ENCODE data around the gene CEACAM4. TPM values are rescaled to one million over a fixed set of nuclear protein-coding genes. Genes with fewer than 3 reads are reported as not detected.
"Not testable (repeated sequence)": the region's sequence is repeated elsewhere in the genome, so short reads cannot be mapped to it uniquely, and the experiment has no call there.

Gene CEACAM4
- 0.46 TPM for total RNA-seq
- long read RNA-seq = 0 reads

DNA sequence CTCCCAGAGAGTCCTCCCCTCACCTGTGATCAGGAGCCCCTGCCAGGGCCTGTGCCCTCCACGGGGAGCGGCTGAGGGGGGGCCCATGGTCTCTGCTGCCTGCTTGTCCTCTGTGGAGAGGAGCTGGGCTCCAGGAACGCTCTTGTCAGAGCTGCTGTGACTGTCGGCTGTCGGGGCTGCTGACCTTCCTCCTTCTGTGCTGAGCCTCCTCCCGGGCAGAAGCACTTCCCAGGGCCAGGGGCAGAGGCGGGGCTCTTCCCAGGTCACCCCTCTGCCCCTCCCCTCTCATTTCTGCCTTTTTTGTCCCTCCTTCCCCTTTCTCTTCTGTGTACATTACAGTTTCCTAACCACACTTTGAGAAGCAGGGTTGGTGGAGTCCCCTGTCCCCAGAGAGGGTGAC is at the start of gene CEACAM4:
TSS of gene CEACAM4 (minus strand) at position 198 of the 400 bp plus-strand sequence. CDS start at position 87, 111 bp downstream.
- DNase-seq (peak; percentile 66), ATAC-seq (ENCODE audit: poor library complexity) (peak; percentile 73)

DNA sequence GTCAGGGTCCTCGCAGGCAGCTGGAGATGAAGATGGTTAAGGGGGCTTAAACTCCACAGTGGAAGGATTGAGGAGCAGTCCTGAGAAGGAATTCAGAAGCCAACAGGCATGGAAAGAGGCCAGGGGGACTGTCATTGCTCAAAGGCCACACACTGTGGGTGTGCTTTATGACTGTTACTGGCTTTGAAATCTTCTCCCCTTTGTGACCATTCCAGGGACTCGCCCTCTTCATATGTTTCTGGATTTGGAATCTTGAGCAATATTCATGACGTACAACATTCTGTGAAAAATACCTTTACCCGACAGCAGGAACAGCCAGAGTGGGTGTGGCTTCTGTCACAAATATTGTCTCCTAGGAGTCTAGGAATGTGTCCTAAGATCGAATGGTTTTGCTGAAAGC is 44.6 kb upstream of the CEACAM4 start:
- intact Hi-C loops (cut with DNase I) = no loop called here
- ATAC-seq (ENCODE audit: poor library complexity) = no peak

More for the DNA sequence above, at the start of gene CEACAM4:
- intact Hi-C loops (cut with DNase I) = no loop called here

DNA sequence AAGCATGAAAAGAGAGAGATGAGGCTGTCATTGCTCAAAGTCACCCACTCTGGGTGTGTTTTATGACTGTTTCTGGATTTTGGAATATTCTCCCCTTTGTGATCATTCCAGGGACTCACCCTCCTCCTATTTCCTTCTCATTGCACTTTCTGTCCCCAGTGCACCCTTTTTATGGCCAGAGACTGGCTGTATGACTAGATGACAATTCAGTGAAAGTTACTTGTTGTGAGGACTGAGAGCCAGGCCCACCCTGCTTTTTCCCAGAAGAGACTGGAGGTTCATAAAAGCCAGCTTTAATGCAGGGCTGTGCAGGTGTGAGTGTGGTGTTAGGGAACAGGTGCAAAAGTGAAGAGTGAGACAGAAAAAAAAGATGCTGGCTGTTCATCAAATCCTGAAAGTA is 43.9 kb upstream of the CEACAM4 start:
- intact Hi-C loops (cut with DNase I) = no loop called here
- ATAC-seq (ENCODE audit: poor library complexity) (no peak), DNase-seq (no peak)

More for the DNA sequence above, 44.6 kb upstream of the CEACAM4 start:
- no peak for DNase-seq

DNA sequence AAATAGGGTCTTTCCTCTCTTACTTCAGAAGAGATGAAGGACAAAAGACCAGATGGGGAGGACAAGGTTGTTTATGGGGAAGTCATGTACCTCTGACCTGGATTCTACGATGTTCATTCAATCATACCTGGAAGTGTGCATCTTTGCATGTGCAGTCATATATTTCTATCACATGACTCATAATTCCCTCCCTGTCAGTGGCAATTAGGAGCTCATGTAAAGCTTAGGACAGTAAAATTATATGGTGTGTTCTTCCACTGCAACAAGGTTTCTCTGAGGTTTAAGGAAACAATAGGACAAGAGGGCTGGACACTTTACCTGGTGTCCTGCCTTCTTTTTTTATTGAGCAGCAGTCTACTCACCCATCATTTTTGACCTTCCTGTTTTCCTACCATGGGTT is 41.4 kb upstream of the CEACAM4 start:
- intact Hi-C loops (cut with DNase I) = no loop called here
- DNase-seq = no peak

DNA sequence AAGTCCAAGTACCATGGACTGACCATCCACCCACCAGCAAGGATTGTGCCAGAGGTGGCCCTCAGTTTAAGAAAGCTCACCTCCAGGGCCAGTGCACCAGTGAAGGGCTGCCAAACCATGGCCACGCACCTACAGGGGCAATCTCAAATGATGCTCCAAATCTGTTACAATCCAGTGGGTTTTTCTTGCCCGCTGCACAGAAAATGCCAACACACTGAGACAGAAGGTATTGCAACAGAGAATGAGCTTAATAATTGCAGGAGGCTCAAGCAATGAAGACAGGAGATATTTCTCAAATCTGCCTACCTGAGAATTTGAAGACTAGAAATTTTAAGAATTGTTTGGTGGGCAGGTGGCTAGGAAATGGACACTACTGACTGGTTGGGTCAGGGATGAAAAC is 39.2 kb upstream of the CEACAM4 start:
- ATAC-seq (ENCODE audit: poor library complexity) (no peak), DNase-seq (no peak)
- intact Hi-C loops (cut with DNase I) = no loop called here

More for the DNA sequence above, 41.4 kb upstream of the CEACAM4 start:
- no peak for ATAC-seq (ENCODE audit: poor library complexity)

DNA sequence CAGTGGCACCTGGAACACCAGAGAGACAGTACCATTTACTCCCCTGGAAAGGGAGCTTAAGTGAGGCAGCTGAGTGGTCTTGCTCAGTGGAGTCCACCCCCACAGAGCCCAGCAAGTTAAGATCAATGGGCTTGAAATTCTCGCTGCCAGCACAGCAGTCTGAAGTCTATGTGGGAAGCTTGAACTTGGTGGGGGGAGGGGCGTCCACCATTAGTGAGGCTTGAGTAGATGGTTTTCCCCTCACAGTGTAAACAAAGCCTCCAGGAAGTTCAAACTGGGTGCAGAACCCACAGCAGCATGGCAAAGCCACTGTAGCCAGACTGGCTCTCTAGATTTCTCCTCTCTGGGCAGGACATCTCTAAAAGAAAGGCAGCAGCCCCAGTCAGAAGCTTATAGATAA is 30.3 kb upstream of the CEACAM4 start:
- DNase-seq = no peak
- no peak for ATAC-seq (ENCODE audit: poor library complexity)
- intact Hi-C loops (cut with DNase I) = no loop called here

DNA sequence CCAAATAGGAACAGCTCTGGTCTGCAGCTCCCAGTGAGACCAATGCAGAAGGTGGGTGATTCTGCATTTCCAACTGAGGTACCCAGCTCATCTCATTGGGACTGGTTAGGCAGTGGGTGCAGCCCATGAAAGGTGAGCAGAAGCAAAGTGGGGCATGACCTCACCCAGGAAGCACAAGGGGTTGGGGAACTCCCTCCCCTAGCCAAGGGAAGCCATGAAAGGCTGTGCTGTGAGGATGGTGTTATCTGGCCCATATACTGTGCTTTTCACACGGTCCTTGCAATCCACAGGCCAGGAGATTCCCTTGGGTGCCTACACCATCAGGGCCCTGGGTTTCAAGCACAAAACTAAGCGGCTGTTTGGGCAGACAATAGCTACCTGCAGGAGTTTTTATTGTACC is 29.9 kb upstream of the CEACAM4 start:
- ATAC-seq (ENCODE audit: poor library complexity); DNase-seq; intact Hi-C loops (cut with DNase I): not testable (repeated sequence)

DNA sequence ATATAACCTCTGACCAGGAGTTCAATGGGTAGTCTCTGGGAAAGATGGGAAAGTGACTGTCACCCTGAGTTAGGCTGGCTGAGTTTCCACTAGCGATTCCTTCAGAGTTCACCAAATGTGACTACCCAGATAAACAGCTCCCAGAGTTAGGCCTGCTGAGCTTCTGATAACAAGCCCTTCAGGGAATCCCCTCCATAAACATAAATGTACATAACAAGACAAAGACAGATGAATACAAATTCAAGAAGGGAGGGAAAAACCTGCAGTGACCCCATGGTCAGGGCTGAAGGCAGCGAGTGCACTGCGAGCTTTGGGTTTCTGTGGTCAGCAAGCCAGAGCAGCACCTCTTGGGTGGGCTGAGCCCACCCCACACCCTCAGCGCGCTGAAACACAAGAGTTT is 25.4 kb upstream of the CEACAM4 start:
- intact Hi-C loops (cut with DNase I) = no loop called here
- DNase-seq (no peak), ATAC-seq (ENCODE audit: poor library complexity) (no peak)

DNA sequence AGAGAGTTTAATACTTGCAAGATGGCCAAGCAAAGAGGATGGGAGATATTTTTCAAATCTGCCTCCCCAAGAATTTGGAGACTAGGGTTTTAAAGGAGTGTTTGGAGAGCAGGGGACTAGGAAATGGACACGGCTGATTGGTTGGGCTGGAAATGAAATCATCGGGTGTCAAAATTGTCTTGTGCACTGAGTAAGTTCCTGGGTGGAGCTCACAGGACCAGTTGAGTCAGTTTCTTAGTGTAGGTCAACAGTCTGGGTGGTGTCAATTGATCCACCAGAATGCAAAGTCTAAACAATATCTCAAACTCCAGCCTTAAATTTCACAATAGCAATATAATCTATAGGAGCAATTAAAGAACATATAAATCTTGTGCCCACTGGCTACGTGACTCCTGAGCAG is 23.0 kb upstream of the CEACAM4 start:
- ATAC-seq (ENCODE audit: poor library complexity) (no peak), DNase-seq (no peak)
- intact Hi-C loops (cut with DNase I) = loop anchor here (10.0 kb wide), 1 partner anchor 95 kb away; no protein-coding TSS in a partner anchor

DNA sequence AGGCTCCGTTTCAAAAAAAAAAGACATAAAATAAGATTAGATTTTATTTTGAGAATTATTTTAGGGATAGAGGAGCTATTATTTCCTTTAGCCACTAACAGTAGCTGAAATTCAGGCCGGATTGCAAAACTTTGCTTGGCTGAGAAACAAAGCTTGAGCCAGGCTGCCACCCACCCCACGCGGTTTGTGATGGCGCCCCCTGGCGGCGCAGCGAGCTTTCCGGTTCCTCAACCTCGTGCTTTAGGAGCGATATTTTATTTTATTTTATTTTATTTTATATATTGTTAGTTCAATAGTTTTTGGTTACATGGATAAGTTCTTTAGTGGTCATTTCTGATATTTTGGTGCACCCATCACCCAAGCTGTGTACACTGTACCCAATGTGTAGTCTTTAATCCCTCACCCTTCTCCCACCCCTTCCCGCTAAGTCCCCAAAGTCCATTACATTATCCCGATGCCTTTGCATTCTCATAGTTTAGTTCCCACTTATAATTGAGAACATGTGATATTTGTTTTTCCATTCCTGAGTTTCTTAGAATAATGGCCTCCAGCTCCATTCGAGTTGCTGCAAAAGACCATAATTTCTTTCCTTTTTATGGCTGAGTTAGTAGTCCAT is 19.8 kb upstream of the CEACAM4 start:
- DNase-seq (no peak), ATAC-seq (ENCODE audit: poor library complexity) (no peak)
- intact Hi-C loops (cut with DNase I) = loop anchor here (10.0 kb wide), 1 partner anchor 98 kb away; no protein-coding TSS in a partner anchor

DNA sequence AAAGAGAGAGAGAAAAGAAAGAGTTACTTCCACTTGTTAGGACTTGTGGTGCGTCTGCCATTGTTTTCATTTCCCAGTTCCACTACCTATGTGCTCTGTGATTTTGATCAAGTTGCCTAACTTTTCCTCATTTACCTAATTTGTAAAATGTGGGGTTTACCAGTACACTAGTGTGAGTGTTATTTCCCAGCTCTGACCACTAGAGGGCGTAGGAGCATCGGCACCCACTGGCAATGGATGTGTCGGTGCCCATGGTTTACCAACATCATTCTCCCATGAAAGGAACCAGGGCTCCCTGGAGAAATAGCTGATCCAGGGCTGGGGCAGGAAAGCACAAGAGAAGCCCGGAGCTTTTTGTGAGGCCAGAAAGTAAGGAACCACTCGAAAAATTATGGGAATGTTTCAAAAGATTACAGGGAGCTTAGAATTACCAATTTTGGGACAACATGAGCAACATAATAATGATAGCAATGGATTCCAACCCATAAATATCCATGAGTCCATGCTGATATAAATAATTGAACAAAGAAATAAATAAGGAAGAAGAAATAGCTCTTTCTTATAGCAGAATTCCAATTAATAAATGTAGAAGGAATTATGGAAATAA is 15.1 kb upstream of the CEACAM4 start:
- intact Hi-C loops (cut with DNase I) = loop anchor here (10.0 kb wide), 1 partner anchor 103 kb away; no protein-coding TSS in a partner anchor
- peak; percentile 68 for ATAC-seq (ENCODE audit: poor library complexity)

DNA sequence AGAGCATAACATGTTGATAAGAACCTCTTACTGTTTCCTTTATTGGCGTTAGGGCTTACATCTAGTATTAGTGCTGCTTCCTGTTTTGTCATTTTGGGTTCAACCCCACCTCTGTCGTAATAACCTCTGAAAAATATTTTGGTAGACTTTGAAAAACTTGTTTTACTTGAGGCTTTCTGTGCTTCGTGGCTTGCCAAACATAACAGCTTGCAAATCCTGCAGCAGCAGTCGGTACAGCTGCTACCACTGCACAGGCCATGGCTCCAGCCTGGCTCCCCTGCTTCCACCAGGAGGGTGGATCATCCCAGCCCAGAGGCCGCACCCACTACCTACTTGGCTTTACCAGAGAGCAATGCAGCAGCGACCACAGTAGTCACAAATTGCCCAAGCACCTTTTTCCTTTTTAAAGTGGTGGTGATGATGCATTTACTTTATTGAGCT is 11.8 kb upstream of the CEACAM4 start:
- DNase-seq = no peak
- ATAC-seq (ENCODE audit: poor library complexity) = no peak
- intact Hi-C loops (cut with DNase I) = no loop called here

More for the DNA sequence above, 15.1 kb upstream of the CEACAM4 start:
- no peak for DNase-seq

DNA sequence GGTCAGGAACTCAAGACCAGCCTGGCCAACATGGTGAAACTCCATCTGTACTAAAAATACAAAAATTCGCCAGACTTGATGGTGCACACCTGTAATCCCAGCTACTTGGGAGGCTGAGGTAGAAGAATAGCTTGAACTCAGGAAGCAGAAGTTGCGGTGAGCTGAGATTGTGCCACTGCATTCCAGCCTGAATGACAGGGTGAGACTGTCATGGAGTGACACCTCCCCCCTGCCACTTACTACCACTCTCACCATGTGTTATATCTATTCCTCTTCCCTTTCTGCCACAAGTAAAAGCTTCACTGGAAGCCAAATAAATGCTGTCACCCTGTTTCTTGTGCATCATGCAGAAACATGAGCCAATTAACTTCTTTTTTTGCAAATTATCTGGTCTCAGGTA is 10.6 kb upstream of the CEACAM4 start:
- intact Hi-C loops (cut with DNase I) = no loop called here
- ATAC-seq (ENCODE audit: poor library complexity) = no peak
- DNase-seq = no peak

DNA sequence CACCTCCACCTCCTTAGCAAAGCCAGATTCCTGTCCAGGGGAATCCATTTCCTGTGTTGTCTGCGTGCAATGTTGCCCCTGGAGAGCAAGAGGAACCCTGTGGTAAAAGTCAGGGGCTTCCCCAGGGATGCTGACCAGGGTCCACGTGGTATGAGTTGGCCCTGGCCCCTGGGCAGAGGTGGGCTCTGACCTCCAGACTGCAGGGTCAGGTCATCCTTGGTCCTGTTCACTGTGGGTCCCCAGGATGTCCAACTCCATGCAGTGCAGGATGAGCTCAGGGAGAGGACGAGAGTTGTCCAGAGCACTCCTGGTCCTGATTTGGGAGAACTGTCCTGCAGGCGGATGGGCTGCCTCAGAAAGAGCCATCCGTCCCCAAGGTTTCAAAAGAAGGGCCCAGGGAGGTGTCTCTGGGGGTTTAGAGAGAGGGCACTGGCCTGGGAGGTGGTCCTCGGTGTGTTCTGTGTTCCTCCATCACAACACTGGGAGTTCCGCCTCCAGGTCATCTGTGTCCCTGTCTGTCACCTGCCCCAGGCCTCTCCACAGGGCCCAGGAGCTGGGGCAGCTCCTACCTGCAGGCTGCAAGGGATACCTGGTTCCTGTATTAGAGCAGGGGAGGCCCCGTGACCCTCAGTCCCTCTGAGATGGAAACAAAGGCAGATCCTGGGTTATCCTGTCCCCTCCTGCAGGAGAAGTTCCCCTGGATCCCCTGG is 1.2 kb upstream of the CEACAM4 start:
- intact Hi-C loops (cut with DNase I) = no loop called here
- ATAC-seq (ENCODE audit: poor library complexity) (no peak), DNase-seq (no peak)

DNA sequence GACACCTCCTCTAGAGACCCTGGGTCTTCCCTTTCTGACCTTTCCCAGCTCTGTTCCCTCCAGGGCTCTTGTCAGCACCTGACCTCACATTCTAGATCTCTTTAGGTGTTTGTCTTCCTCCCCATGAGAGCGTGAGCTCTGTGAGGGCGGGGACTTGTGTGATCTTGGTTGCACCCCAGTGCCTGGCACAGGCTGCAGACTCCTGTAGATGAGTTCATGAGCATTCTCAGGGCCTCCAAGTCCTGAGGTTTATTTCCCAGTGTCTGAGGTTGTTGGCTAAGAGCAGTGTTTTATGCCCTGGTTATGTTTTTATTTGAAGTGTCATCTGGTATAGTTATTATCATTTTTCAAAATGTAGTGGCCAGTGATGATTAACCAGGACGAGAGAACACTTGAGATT is 596 bp downstream of the CEACAM4 start:
- intact Hi-C loops (cut with DNase I) = no loop called here
- DNase-seq (no peak), ATAC-seq (ENCODE audit: poor library complexity) (no peak)

DNA sequence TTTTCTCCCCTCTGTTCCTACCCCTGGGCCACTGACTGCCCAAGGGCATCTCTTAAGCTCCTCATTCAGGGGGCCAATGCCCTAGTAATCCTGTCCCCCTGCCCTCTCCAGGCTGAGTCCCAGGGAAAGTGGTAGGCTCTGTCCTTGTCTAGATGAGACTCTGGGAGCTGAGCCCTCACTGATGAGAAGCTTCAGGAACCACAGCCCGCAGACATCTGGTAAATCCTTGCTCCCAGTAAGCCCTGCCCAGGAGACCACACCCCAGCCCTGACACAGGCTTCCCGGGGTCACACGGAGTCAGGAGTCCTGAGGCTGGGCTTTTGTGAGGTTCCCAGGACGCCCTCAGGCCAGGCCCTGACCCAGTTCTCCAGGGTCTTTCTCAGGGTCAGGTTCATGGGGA is 1.9 kb downstream of the CEACAM4 start:
- intact Hi-C loops (cut with DNase I) = no loop called here
- no peak for ATAC-seq (ENCODE audit: poor library complexity)
- no peak for DNase-seq

DNA sequence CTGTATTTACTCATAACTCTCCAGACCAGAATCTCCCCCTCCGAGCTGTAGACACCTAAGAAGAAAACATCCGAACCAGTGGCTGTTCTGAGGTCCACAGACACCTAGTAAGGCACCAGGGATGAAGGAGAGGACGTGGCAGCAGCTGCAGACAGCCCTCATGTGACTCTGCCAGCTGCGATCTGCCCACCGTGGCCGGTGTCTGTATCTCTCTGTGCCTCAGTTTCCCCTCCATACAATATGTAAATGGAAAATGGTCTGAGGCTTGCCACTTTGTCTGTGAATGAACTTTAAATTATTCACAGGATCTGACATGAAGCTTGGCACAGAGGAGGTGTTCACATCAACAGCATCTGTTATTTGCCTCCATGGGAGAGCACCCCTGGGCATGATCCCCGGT is 2.4 kb downstream of the CEACAM4 start:
- ATAC-seq (ENCODE audit: poor library complexity) (no peak), DNase-seq (no peak)
- intact Hi-C loops (cut with DNase I) = no loop called here

DNA sequence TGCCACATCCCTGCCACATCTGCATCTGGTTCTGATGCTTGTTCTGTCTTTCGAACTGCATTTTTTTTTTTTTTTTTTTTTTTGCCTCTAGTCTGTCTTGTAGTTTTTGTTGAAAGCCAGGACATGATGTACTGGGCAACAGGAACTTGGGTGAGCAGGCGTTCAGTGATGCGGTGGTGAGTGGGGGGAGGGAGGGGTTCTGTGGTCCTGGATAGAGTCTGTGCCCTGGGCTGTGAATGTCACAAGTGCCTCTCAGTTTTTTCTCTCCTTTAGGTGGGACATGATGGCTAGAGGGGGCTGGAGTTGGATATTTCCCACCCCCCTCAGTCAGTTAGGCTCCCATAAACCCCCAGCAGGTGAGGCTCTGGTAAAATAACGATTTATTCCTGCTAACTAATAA is 3.5 kb downstream of the CEACAM4 start:
- intact Hi-C loops (cut with DNase I) = no loop called here
- DNase-seq = no peak
- ATAC-seq (ENCODE audit: poor library complexity) = no peak

DNA sequence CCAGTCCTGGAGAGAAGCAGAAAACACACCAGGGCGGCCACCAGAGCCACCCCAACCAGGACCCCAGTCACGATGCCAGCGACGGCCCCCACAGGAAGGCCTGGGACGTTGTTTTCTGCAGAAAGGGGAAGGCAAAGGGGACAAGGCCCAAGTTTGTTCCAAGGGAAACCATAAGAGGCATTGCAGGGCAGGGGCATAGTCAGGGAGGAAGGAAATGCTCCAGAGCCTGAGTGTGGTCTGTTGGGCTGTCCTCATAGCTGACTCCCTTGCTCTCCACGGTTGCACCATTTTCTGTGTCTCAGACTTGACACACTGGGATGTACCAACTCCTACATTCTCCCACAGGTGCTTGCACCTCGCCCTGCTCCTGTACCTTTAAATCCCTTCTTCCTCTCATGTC is 5.2 kb downstream of the CEACAM4 start:
- ATAC-seq (ENCODE audit: poor library complexity) = peak; percentile 51
- DNase-seq = no peak
- intact Hi-C loops (cut with DNase I) = no loop called here

DNA sequence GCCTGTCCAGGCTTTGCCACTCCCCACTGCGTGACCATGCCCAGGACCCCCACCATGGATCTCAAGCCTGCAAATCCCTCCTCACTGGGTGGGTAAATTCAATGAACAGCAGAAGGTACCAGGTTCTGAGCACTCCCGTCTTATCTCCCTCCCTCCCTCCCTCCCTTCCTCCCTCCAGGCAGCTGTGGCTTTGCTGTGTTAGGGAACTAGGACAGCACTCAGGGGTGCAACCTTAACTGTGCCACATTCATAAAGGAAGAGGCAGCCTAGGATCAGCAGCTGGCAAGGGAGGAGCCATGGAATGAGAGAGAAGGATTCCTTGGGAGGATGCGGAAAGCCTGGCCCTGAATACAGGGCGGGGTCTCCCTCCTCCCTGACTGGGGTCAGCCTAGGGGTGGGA is 5.6 kb downstream of the CEACAM4 start:
- ATAC-seq (ENCODE audit: poor library complexity) (no peak), DNase-seq (no peak)
- intact Hi-C loops (cut with DNase I) = no loop called here

All from Right ventricle myocardium superior (tissue), 1 donor.